ENCODE results near the gene SLC26A1. TPM values are rescaled to one million over a fixed set of nuclear protein-coding genes. Genes with fewer than 3 reads are reported as not detected.
A peak's percentile ranks its signal among the peaks of the same experiment; 100 is the strongest.
"Not testable (repeated sequence)": the region's sequence is repeated elsewhere in the genome, so short reads cannot be mapped to it uniquely, and the experiment has no call there.

SLC26A1 gene
- total RNA-seq, 4 donors from 2014 or later: 0.15 to 0.33 (median 0.24) TPM

- Histone ChIP-seq H3K27me3 (peaks cover 25% of the 10 kb centered on the region), H3K4me3 (replicated peaks in 1 of 3) (no peak overlapping the region), H3K36me3 (no peaks in the 10 kb centered on the region), H3K27ac (no peak overlapping the region), H3K4me1 (peaks cover 10 to 38% of the 10 kb centered on the region in 2 donors), H3K9me3 (no peaks in the 10 kb centered on the region)
- intact Hi-C loops (cut with DNase I): no loop called here
- TF ChIP-seq CTCF (IDR thresholded peaks at IDR 0.05): no peak
- no peak for TF ChIP-seq POLR2A (IDR thresholded peaks at IDR 0.05)
- 50 to 74% methylated on average over 4 to 9 of the region's 15 CpGs for WGBS, 2 donors
- DNase-seq: no peak
Observed at GRCh38 chr4:1000686-1001260, 7.6 kb upstream of the SLC26A1 start.

GRCh38 chr4:999882-1000425 lies 6.8 kb upstream of the SLC26A1 start:
- Histone ChIP-seq H3K27me3 (peaks cover 25% of the 10 kb centered on the region), H3K9me3 (no peaks in the 10 kb centered on the region), H3K4me1 (peaks cover 10 to 38% of the 10 kb centered on the region in 2 donors), H3K36me3 (no peaks in the 10 kb centered on the region), H3K4me3 (replicated peaks in 1 of 3) (no peak overlapping the region), H3K27ac (no peak overlapping the region)
- WGBS, 2 donors: 51 to 57% methylated on average over 7 to 9 of the region's 18 CpGs
- TF ChIP-seq CTCF (IDR thresholded peaks at IDR 0.05) (no peak), POLR2A (IDR thresholded peaks at IDR 0.05) (no peak)
- DNase-seq: no peak
- intact Hi-C loops (cut with DNase I): no loop called here

- H3K27ac ChIP-seq; H3K4me3 ChIP-seq (replicated peaks in 1 of 3); intact Hi-C loops (cut with DNase I); H3K36me3 ChIP-seq; DNase-seq; H3K9me3 ChIP-seq: not testable (repeated sequence)
- 56 to 57% methylated on average over 13 to 16 of the region's 21 CpGs for WGBS, 2 donors
- Histone ChIP-seq H3K4me1 (peaks cover 10 to 38% of the 10 kb centered on the region in 2 donors), H3K27me3 (peaks cover 25% of the 10 kb centered on the region)
Observed at GRCh38 chr4:999240-999863, 6.1 kb upstream of the SLC26A1 start.

- Histone ChIP-seq H3K27me3 (peaks cover 15% of the 10 kb centered on the region), H3K27ac (no peak overlapping the region), H3K9me3 (no peaks in the 10 kb centered on the region), H3K4me1 (peaks cover 10 to 32% of the 10 kb centered on the region in 2 donors), H3K4me3 (replicated peaks in 1 of 3) (no peak overlapping the region), H3K36me3 (no peaks in the 10 kb centered on the region)
- 36 to 45% methylated on average over 7 to 9 of the region's 12 CpGs for WGBS, 2 donors
- TF ChIP-seq CTCF (IDR thresholded peaks at IDR 0.05): no peak
- TF ChIP-seq POLR2A (IDR thresholded peaks at IDR 0.05): no peak
- DNase-seq: no peak
- intact Hi-C loops (cut with DNase I): no loop called here
Observed at GRCh38 chr4:998096-998691, 5.0 kb upstream of the SLC26A1 start.

DNA sequence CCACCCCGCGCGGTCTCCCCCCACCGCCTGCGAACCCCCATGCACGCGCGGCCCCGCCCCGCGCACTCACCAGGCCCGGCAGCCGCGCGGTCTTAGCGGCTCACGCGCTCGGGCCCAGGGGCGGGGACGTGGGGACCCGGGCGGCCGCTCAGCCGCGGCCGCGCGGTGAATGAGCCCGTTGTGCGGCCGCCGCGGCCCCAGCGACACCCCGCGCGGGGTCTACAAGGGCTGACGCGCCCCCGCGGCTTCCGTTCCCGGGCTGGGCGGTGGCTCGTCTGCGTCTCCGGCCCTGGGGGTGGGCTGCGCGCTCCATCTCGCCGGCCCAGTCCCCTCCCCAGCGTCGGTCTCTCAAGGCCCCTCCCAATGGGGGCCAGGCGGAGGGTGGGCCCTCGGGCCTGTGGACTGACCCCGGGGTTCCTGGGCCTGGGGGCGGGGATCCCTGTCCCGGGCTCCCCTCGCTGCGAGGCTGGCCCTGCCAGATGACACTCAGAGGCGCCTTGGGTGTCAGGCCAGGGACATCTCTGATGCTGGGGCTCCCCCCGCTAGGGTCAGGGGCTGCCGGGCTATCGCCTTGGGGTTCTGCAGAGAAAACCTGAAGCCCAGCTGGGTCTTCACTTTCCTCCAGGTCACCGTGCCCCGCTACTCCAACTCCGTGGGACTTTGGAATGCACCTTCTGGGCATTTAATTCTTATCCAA lies 4.3 kb upstream of the SLC26A1 start:
- H3K9me3 ChIP-seq: no peaks in the 10 kb centered on the region
- TF ChIP-seq CTCF (IDR thresholded peaks at IDR 0.05) (no peak), POLR2A (IDR thresholded peaks at IDR 0.05) (no peak)
- H3K4me3 ChIP-seq (replicated peaks in 1 of 3): peak overlapping the region in 1 of 3 donors; percentile 26
- H3K4me1 ChIP-seq: peaks cover 10 to 25% of the 10 kb centered on the region in 2 donors
- H3K27me3 ChIP-seq: peaks cover 9% of the 10 kb centered on the region
- H3K27ac ChIP-seq: no peak overlapping the region
- intact Hi-C loops (cut with DNase I): no loop called here
- H3K36me3 ChIP-seq: no peaks in the 10 kb centered on the region
- 11% methylated on average over 15 of the region's 68 CpGs; no CpG with 5 or more reads in 1 of the 2 donors for WGBS, 2 donors
- DNase-seq: peak in 1 of 2 donors; percentile 34
